K562 (cell line): Measurements from ENCODE around the gene POU2F1. TPM values are rescaled to one million over a fixed set of nuclear protein-coding genes. Genes with fewer than 3 reads are reported as not detected.

Experiments
- ATAC-seq: fragments of 200-7000 bp; cut with Tn5 transposase; 3 replicates; pipeline ENCODE4 v1.9.1; 2020; ENCODE audit warnings: moderate library complexity
- BruUV-seq: library from RNA; stranded (reverse); fragments of 400-500 nt; replicated peaks from 2 replicates; lab custom pipeline; 2021; lab: Mats Ljungman, UMichigan
- CTCF ChIA-PET: fragments of 300-600 bp; formaldehyde crosslinking; extraction: SDS; loops from one replicate; lab custom pipeline; 2021; ENCODE audit warnings: low intra/inter-chr PET ratio; lab: Yijun Ruan, JAX
- POLR2A ChIA-PET: fragments of 300-600, 350-650 bp; sonication (Branson Sonifier 250); formaldehyde crosslinking; extraction: SDS; loops from one replicate; lab custom pipeline; 2021; ENCODE audit warnings: antibody characterized with exemption, inconsistent platforms; lab: Yijun Ruan, JAX
- DNase-seq, 4 experiments: peaks; one replicate each; pipeline versions ENCODE4 v3.0.0 to v3.0.0-alpha.2; 2011 to 2018; ENCODE audit warnings: low spot score in 3 of 4, mixed read lengths in 3 of 4; ENCODE audit errors: extremely low read depth in 1 of 4
- FAIRE-seq: peaks from 2 replicates; lab custom pipeline; 2011; peaks lifted over from hg19 to GRCh38; lab: Jason Lieb, UNC
- H2AFZ ChIP-seq: 2 replicates; pipeline ENCODE4 v1.6.0; 2011; ENCODE audit warnings: low read depth, low read length, control low read depth, inconsistent platforms
- H3K27ac ChIP-seq: fragments of 200-600 bp; 3 replicates; pipeline ENCODE4 v1.8.0; 2011; ENCODE audit warnings: low read depth, mild to moderate bottlenecking, control low read depth, inconsistent platforms, low read length, moderate library complexity, mixed read lengths; ENCODE audit errors: extremely low read depth
- H3K27me3 ChIP-seq, 2 experiments: fragments of 300-600 bp in 1 of 2; 2 replicates in 1 of 2; 3 replicates in 1 of 2; pipeline versions ENCODE4 v1.6.0 to v1.8.0; 2011; ENCODE audit warnings: inconsistent platforms in 2 of 2, low read length in 2 of 2, mild to moderate bottlenecking in 1 of 2, mixed read lengths in 1 of 2, moderate library complexity in 1 of 2; ENCODE audit not compliant: control insufficient read depth in 2 of 2, insufficient read depth in 2 of 2
- H3K36me3 ChIP-seq: fragments of 300-600 bp; 3 replicates; pipeline ENCODE4 v1.8.0; 2011; ENCODE audit warnings: mild to moderate bottlenecking, low read length, inconsistent platforms; ENCODE audit not compliant: control insufficient read depth, insufficient read depth
- H3K4me1 ChIP-seq, 2 experiments: fragments of 200-600 bp in 1 of 2; replicated peaks in 1 of 2; 2 replicates in 1 of 2; 3 replicates in 1 of 2; pipeline versions ENCODE4 v1.5.1 to v1.8.0; 2011; ENCODE audit warnings: inconsistent platforms in 2 of 2, low read length in 2 of 2, mild to moderate bottlenecking in 1 of 2, mixed read lengths in 1 of 2, moderate library complexity in 1 of 2; ENCODE audit not compliant: control insufficient read depth in 2 of 2, insufficient read depth in 2 of 2
- H3K4me2 ChIP-seq: 2 replicates; pipeline ENCODE4 v1.6.1; 2011; ENCODE audit warnings: low read length, control low read depth, inconsistent platforms, mixed read lengths; ENCODE audit not compliant: insufficient read depth
- H3K4me3 ChIP-seq: fragments of 200-600 bp; sonication (generic), shearing (Covaris generic); 2 replicates; pipeline ENCODE4 v1.5.1; 2016; ENCODE audit warnings: control low read depth, inconsistent platforms
- H3K79me2 ChIP-seq: fragments of 200-600 bp; 3 replicates; pipeline ENCODE4 v1.8.0; 2011; ENCODE audit warnings: low read length, inconsistent platforms; ENCODE audit not compliant: control insufficient read depth, insufficient read depth
- H3K9ac ChIP-seq, 2 experiments: 2 replicates each; pipeline versions ENCODE4 v1.6.0 to v1.6.1; 2011; ENCODE audit warnings: low read depth in 2 of 2, low read length in 2 of 2, control low read depth in 1 of 2, inconsistent platforms in 1 of 2, mild to moderate bottlenecking in 1 of 2, mixed read lengths in 1 of 2; ENCODE audit not compliant: insufficient read depth in 1 of 2
- H3K9me1 ChIP-seq: one replicate; pipeline ENCODE4 v1.6.0; 2011; ENCODE audit warnings: inconsistent platforms, mild to moderate bottlenecking, low read length, moderate library complexity; ENCODE audit not compliant: control insufficient read depth, insufficient read depth
- H3K9me3 ChIP-seq: replicated peaks from 2 replicates; pipeline ENCODE4 v1.5.1; 2011; ENCODE audit warnings: low read depth, low read length, inconsistent platforms; ENCODE audit not compliant: control insufficient read depth, insufficient read depth
- H4K20me1 ChIP-seq: replicated peaks from 2 replicates; pipeline ENCODE4 v1.6.1; 2011; ENCODE audit warnings: low read length, inconsistent platforms, mixed read lengths; ENCODE audit not compliant: control insufficient read depth, insufficient read depth
- CEBPG ChIP-seq, 3 experiments: fragments of 200-800 bp in 1 of 3; sonication (Bioruptor generic) in 1 of 3; sonication (generic) in 1 of 3; formaldehyde crosslinking in 1 of 3; IDR thresholded peaks in 2 of 3; conservative IDR thresholded peaks in 1 of 3; 2 replicates each; pipeline versions ENCODE4 v1.6.1 to v1.8.0; 2016 to 2022; ENCODE audit warnings: missing compliant biosample characterization in 2 of 3, missing genetic modification characterization in 2 of 3, mild to moderate bottlenecking in 1 of 3, missing genetic modification reagents in 1 of 3
- MEIS2 ChIP-seq: fragments of 450-650 bp; IDR thresholded peaks from 2 replicates; pipeline ENCODE4 v1.6.1; 2014; ENCODE audit warnings: mild to moderate bottlenecking; ENCODE audit not compliant: partially characterized antibody
- NELFE ChIP-seq: IDR thresholded peaks from 2 replicates; pipeline ENCODE4 v1.6.1; 2011; ENCODE audit warnings: mild to moderate bottlenecking; ENCODE audit not compliant: insufficient read depth, insufficient read length
- NFE2 ChIP-seq: IDR thresholded peaks from 2 replicates; pipeline ENCODE4 v1.6.1; 2014; ENCODE audit warnings: antibody characterized with exemption, low read depth
- PKNOX1 ChIP-seq: fragments of 450-650 bp; IDR thresholded peaks from 2 replicates; pipeline ENCODE4 v1.6.1; 2016
- POLR3G ChIP-seq: IDR thresholded peaks from 2 replicates; pipeline ENCODE4 v1.6.1; 2011; ENCODE audit not compliant: insufficient read length, insufficient replicate concordance; ENCODE audit errors: extremely low read depth
- RBM34 ChIP-seq: fragments of 200-400 bp; formaldehyde crosslinking; IDR thresholded peaks from 2 replicates; pipeline ENCODE4 v1.6.1; 2018; ENCODE audit warnings: low read length, borderline replicate concordance; ENCODE audit not compliant: insufficient read depth
- SOX6 ChIP-seq: fragments of 450-650 bp; IDR thresholded peaks from 2 replicates; pipeline ENCODE4 v1.6.1; 2014; ENCODE audit warnings: mild to moderate bottlenecking
- TRIM28 ChIP-seq: fragments of 450-650 bp; IDR thresholded peaks from 2 replicates; pipeline ENCODE4 v1.6.1; 2017
- ZBTB34 ChIP-seq: fragments of 250-450 bp; sonication (Bioruptor Pico); IDR thresholded peaks from 2 replicates; pipeline ENCODE4 v1.8.0; 2021; ENCODE audit warnings: mild to moderate bottlenecking, moderate library complexity
- ZNF175 ChIP-seq: fragments of 200-800 bp; sonication (Bioruptor generic); IDR thresholded peaks from 2 replicates; pipeline ENCODE4 v1.6.1; 2016; ENCODE audit warnings: low read depth, mild to moderate bottlenecking, missing genetic modification characterization, missing compliant biosample characterization
- ZNF316 ChIP-seq: fragments of 450-650 bp; IDR thresholded peaks from 2 replicates; pipeline ENCODE4 v1.6.1; 2016
- WGBS: fragments of 100-300 bp; shearing (Covaris generic); methylation state at CpG from one replicate; pipeline ENCODE4 v1.1.6; 2016; ENCODE audit warnings: low coverage, mixed read lengths; ENCODE audit not compliant: insufficient coverage; ENCODE audit errors: missing lambda C conversion rate; 5-methylcytosine and 5-hydroxymethylcytosine counted together
- in situ Hi-C: fragments of 300-500 bp; cut with MboI; formaldehyde crosslinking; loops from 4 replicates; pipeline ENCODE4 v1.15.0; 2018; ENCODE audit warnings: inconsistent platforms, mixed read lengths
- intact Hi-C: fragments of 100-400 bp; cut with micrococcal nuclease; formaldehyde crosslinking; loops from 2 replicates; pipeline ENCODE4 v1.14.2; 2022
- polyA plus RNA-seq, 8 experiments: library from polyadenylated mRNA; depleted of rRNA in 4 of 8; stranded (reverse) in 5 of 8; unstranded in 3 of 8; fragments of >200 nt; fragmentation: Nextera tagmentation in 2 of 8; fragmentation: Illumina TruSeq in 1 of 8; extraction: Ambion mirVana in 2 of 8; extraction: Trizol in 1 of 8; gene quantifications; 2 replicates each; pipeline versions ENCODE4 v1.2.1 to v1.2.3, GENCODE V29; 2011 to 2014; ENCODE audit warnings: inconsistent platforms in 1 of 8, missing spikeins in 1 of 8
- total RNA-seq, 7 experiments: library from RNA; depleted of rRNA in 6 of 7; stranded (reverse); fragments of >200 nt in 6 of 7; fragmentation: Illumina TruSeq in 2 of 7; extraction: Trizol in 2 of 7; gene quantifications; 2 replicates each; pipeline versions ENCODE4 v1.2.1 to v1.2.3, GENCODE V29; 2011 to 2021; ENCODE audit warnings: low replicate concordance in 1 of 7
- TF ChIP-seq, protein P1 (sequence below): sonication (generic); IDR thresholded peaks from 2 replicates; pipeline ENCODE4 v1.6.1; 2016
- TF ChIP-seq, protein P2 (sequence below), 2 experiments: IDR thresholded peaks in 1 of 2; conservative IDR thresholded peaks in 1 of 2; 2 replicates each; pipeline ENCODE4 v1.6.1; 2016; ENCODE audit warnings: low read depth in 2 of 2, mild to moderate bottlenecking in 1 of 2, missing compliant biosample characterization in 1 of 2, missing genetic modification characterization in 1 of 2, moderate library complexity in 1 of 2

Gene POU2F1
- total and polyA plus RNA-seq, 9 of the 15 experiments (the other 6 are each of a cell fraction or from before 2014, with no cell fraction given): 2.6 to 22.3 (median 8.8) TPM

GRCh38 chr1:167227934-167228378 lies 7.3 kb downstream of the POU2F1 start:
- POLR2A ChIA-PET: interaction anchor here (0.9 kb wide), 1 partner anchor 9 kb away, joined by 3 read pairs; no protein-coding TSS in a partner anchor
- Histone ChIP-seq H3K27me3 (no peaks in the 10 kb centered on the region), H2AFZ (peak overlapping the region; percentile 13; the same call in 1 of the 2 replicates), H3K9ac (no peak overlapping the region), H3K36me3 (no peaks in the 10 kb centered on the region), H3K4me1 (peaks cover 11 to 51% of the 10 kb centered on the region in 2 experiments; a peak in 4 of 5 replicates), H3K4me2 (0 out of 2 replicates have a peak overlapping the region, but pooled peaks have one; percentile 7), H4K20me1 (no peaks in the 10 kb centered on the region; the same call in 1 of the 2 replicates), H3K9me3 (no peaks in the 10 kb centered on the region; the same call in 1 of the 2 replicates), H3K4me3 (no peak overlapping the region), H3K27ac (peak overlapping the region; percentile 41; the same call in 2 of the 3 replicates), H3K79me2 (peaks cover 93% of the 10 kb centered on the region), H3K9me1 (no peaks in the 10 kb centered on the region)
- ATAC-seq: peak; percentile 12; the same call in 1 of the 3 replicates
- 54% methylated on average over 2 of the region's 2 CpGs for WGBS
- in situ Hi-C loops (no loop called here), intact Hi-C loops (no loop called here)
- peak in 2 of 4 experiments; percentile 38 to 60 for DNase-seq
- FAIRE-seq: peak; percentile 6
- CTCF ChIA-PET: no interaction called here
- BruUV-seq: no TSS peak
- TF ChIP-seq RBM34 (no peak), MEIS2 (peak; percentile 19), SOX6 (peak; percentile 66; the same call in 1 of the 2 replicates), ZNF316 (peak; percentile 81), PKNOX1 (peak; percentile 91), CEBPG (CRISPR knock-in tag; IDR thresholded peaks at IDR 0.05) (no peak), CEBPG (tag; conservative IDR thresholded peaks at IDR 0.05 in 1 of 2, IDR thresholded peaks at IDR 0.05 in 1 of 2) (peak; percentile 19 to 39; a peak in 1 of 4 replicates), NELFE (no peak), TRIM28 (peak; percentile 30; the same call in 1 of the 2 replicates), POLR3G (no peak), ZNF175 (CRISPR knock-in tag) (0 out of 2 replicates have a peak, but pooled peaks have one; percentile 10), ZBTB34 (CRISPR knock-in tag) (no peak), NFE2 (0 out of 2 replicates have a peak, but pooled peaks have one; percentile 3)
- TF ChIP-seq, protein P1, sequence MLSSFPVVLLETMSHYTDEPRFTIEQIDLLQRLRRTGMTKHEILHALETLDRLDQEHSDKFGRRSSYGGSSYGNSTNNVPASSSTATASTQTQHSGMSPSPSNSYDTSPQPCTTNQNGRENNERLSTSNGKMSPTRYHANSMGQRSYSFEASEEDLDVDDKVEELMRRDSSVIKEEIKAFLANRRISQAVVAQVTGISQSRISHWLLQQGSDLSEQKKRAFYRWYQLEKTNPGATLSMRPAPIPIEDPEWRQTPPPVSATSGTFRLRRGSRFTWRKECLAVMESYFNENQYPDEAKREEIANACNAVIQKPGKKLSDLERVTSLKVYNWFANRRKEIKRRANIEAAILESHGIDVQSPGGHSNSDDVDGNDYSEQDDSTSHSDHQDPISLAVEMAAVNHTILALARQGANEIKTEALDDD: peak; percentile 82
- TF ChIP-seq, protein P2, sequence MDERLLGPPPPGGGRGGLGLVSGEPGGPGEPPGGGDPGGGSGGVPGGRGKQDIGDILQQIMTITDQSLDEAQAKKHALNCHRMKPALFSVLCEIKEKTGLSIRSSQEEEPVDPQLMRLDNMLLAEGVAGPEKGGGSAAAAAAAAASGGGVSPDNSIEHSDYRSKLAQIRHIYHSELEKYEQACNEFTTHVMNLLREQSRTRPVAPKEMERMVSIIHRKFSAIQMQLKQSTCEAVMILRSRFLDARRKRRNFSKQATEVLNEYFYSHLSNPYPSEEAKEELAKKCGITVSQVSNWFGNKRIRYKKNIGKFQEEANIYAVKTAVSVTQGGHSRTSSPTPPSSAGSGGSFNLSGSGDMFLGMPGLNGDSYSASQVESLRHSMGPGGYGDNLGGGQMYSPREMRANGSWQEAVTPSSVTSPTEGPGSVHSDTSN (CRISPR knock-in tag; IDR thresholded peaks at IDR 0.05; ENCODE audit: low read depth): no peak
- TF ChIP-seq, protein P2 (tag; conservative IDR thresholded peaks at IDR 0.05; ENCODE audit: low read depth): 0 out of 2 replicates have a peak, but pooled peaks have one; percentile 18
